DMS 273 (cell line): Measurements from ENCODE around the gene CLIP4.
"Not testable (repeated sequence)": the region's sequence is repeated elsewhere in the genome, so short reads cannot be mapped to it uniquely, and the experiment has no call there.

Experiments
- DNase-seq: peaks from one replicate; lab custom pipeline; 2025; ENCODE audit not compliant: unreplicated experiment; lab: John Stamatoyannopoulos, UW

Gene CLIP4

DNA sequence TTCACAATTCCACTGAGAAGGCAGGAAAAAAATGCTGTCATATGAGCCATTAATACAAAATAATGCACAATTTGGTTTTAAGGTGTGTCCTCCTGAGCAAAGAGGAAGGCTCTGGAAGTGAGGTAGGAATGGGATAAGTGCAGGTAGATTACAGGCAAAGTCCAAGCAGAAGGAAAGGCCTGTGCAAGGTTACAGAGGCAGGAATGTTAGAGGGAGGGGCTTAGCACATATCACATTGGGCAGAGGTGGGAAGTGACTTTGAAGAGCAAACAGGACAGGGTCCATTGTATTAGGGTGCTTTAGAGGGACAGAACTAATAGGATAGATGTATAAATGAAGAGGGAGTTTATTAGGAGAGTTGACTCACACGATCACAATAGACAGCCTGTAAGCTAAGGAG is 14.7 kb upstream of the CLIP4 start:
- no peak for DNase-seq

DNA sequence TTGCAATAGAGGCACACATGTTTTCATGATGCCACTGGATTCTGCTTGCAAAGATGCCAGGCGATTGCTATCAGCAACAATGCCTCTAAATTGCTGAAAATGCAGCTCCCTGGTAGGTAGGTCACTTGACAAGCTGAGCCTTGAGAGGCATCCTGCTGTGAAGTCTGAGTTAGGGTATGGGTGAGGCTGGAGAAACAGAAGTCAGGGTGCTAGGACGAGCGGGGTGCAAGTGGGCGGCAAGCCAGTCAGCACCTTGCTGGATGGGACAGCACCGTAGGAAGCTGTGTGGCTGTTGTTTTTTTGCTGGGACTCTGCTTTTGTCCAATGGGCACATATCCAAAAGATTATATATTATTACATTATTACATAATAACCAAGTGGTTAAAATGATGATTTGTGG is 10.5 kb upstream of the CLIP4 start:
- DNase-seq: no peak

DNA sequence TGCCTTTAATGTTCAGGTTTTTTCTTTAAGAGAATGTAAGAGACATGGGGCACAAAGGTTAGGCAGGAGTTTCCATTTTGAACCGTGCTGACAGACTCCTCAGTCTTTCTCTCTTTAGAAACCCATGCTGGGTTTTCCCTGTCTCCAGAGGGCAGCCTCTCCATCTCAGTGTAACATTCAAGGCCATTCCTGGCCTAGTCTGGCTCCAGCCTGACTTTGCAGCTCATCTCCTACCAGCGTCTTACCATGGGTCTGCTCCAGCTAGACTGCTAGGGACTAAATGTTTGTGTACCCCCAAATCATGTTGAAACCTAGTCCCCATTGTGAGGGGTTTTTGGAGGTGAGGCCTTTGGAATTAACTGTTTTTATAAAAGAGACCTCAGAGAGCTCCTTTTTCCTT is 9.8 kb upstream of the CLIP4 start:
- DNase-seq: peak; percentile 21

DNA sequence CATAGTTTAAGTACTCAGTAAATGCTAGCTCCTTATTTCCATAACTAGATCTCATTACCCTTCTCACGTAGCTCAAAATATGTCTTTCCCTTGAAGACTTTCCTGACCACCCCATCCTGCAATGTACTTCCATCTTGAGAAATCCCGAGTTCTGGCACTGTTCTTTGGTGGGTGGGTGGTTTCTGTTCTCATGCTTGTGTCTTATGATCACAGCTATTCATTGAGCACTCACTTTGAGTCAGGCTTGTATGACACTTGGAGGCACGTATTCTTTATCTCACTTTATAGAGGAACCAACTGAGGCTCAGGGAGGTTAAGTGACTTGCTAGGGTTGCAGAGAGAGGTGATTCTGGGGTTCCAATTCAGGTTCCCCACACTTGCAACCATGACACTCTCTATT is 9.0 kb upstream of the CLIP4 start:
- no peak for DNase-seq

DNA sequence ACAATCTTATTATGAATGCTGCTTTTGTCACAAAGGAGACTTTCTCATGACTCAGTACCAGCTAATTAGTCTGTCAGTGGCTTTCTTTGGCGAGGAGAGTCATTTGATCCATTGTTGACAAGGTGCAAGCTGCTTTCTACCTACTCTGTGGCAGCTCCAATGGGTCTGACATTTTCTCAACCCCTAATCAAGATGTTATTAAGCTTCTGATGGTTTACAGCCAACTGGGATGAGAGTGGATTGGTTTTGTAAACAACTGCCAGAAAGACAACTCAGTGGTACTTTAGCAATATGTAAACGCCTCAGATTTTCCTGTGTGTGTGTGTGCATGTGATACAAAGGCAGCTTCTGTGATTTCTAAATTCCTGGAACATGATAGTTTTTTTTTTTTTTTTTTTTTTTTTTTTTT is 8.2 kb upstream of the CLIP4 start:
- DNase-seq: peak; percentile 43

DNA sequence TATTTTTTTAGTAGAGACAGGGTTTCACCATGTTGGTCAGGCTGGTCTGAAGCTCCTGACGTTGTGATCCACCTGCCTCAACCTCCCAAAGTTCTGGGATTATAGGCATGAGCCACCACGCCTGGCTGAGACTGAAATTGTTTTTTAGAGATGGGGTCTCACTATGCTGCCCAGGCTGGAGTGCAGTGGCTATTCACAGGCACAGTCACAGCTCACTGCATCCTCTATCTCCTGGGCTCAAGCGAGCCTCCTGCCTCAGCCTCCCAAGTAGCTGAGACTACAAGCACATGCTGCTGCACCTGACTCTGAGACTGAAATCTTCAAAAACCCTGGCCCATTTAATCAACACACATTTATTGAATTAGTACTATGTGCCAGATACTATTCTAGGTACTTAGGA is 7.7 kb upstream of the CLIP4 start:
- not testable (repeated sequence) for DNase-seq

DNA sequence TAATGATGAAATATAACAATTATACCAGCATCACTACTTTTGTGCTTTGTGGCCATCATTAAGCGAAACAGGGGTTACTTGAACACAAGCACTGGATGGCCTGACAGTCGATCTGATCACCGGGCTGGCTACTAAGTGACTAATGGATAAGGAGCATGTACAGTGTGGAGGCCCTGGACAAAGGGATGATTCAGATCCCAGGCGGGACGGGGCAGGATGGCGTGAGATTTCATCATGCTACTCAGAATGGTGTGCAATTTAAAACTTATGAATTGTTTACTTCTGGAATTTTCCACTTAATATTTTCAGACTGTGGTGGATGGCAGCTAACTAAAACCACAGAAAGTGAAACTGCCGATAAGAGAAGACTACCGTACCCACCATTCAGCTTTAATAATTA is 7.0 kb upstream of the CLIP4 start:
- peak; percentile 11 for DNase-seq

DNA sequence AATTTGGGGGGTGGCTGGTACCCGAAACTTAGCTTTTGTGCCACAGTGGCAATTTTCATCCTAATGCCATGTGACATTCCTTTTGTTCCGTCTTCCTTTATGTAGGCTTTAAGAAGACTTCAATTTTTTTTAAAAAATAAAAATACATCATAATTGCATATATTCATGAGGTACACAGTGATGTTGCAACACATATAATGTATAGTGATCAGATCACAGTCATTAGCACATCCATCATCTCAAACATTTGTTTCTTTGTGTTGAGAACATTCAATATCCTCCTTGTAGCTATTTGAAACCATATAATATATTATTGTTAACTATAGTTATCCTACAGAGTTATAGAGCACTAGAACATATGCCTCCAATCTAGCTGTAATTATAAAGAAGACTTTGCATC is 6.0 kb upstream of the CLIP4 start:
- DNase-seq: no peak

DNA sequence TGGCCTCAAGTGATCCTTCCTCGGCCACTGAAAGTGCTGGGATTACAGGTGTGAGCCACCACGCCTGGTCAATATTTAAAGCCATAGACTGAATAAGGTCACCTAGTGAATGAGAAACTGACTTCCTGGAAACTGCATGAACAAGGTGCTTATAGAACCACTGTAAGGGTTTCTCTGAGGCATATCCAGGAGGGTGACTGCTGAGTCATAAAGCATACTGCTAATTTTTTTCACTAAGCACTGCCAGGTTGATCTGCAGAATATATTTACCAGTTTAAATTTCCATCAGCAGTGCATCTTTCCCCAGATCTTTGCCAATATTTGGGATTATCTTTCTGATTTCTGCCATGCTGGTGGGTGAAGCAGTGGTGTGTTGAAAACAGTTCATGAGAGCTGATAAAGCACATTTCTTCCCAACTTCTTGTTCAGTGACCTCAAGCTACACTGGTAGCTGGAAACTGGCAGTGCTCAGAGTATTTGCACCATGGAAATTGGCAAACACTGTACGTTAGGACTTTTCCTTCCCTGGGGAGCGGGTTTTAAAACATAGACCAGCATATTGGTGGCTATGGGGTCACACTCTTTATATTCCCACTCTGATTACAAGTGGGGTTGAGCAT is 4.2 kb upstream of the CLIP4 start:
- DNase-seq: no peak

DNA sequence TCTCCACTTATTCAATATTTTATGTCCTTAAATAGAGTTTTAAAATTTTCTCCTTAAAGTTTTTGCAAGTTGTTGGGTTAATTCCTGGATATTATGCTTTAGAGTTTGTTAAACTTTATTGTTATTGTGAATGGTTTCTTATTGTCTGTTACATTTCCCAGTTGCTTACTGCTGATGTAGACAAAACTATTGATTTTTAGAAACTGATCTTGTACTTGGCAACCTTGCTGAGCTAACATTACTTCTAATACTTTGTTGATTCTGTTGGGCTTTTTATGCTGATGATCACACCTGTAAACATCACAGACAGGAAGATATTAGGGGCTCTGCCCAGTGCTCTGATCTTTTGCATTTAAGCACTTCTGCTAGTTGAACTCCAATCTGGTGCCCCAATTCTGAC is 2.8 kb upstream of the CLIP4 start:
- no peak for DNase-seq

DNA sequence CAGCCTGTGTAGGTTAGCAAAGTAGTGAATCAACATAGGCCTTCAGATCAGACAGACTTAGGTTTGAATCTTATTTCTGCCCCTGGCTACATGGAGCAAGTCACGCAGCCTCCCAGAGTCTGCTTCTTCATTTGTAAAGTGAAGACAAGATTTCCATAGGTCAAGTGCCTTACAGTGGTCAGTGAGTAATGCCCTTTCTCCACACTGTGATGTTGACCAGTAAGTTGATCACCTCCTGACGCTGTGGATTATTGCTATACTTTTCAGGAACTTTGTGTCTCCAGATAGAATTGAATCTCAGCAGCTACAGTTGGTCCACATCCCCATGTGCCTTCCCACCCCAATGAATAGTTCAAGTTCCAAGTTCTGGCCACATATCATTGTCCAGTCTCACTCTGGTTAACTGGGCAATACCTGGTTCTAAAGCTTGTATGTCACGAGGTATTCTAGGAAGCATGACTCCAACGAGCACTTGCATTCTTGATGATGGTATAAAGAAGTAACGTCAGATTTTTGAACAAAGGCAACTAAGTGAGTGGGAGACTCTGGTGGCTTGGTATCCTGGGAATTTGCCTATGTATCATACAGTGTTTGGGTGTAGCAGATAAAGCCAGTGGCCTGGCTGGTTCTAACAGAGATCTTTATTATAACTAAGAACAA is 2.1 kb upstream of the CLIP4 start:
- DNase-seq: no peak

DNA sequence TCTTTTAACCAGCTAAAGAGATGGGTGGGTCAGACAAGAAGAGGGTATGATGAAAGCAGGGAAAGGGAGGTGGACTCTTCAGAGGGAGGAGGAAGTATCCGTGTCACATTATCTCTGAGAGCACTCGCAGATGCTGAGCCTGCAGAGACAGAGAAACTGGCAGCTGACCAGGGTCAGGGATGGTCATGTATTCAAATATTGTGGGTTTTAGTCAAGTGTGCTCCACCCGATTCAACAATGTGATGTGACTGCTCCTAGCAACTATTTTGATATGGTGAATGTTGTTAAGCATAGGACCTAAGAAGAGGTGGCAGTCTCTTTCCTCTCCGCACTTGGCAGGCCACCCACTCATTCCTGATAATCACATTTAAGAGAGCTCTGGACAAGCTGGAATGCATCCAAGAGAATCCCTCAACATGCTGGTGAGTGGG is 1.3 kb upstream of the CLIP4 start:
- no peak for DNase-seq

DNA sequence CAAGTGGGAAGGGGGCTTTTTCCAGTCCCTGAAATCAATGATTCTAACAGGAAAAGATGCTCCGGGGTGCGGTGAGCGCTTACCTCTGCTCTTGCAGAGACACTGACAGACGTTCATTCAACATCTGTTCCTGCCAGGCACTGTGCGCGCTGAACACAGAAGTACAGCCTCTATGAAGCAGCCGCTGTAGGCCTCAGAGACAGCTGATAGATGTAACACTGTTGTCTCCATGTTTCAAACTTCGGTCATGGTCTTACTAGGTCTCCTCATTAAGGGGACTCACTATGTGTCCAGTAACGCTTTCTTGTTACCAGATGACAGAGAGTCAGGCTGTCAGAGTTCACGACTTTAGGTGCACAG is 649 bp upstream of the CLIP4 start:
- peak; percentile 61 for DNase-seq

DNA sequence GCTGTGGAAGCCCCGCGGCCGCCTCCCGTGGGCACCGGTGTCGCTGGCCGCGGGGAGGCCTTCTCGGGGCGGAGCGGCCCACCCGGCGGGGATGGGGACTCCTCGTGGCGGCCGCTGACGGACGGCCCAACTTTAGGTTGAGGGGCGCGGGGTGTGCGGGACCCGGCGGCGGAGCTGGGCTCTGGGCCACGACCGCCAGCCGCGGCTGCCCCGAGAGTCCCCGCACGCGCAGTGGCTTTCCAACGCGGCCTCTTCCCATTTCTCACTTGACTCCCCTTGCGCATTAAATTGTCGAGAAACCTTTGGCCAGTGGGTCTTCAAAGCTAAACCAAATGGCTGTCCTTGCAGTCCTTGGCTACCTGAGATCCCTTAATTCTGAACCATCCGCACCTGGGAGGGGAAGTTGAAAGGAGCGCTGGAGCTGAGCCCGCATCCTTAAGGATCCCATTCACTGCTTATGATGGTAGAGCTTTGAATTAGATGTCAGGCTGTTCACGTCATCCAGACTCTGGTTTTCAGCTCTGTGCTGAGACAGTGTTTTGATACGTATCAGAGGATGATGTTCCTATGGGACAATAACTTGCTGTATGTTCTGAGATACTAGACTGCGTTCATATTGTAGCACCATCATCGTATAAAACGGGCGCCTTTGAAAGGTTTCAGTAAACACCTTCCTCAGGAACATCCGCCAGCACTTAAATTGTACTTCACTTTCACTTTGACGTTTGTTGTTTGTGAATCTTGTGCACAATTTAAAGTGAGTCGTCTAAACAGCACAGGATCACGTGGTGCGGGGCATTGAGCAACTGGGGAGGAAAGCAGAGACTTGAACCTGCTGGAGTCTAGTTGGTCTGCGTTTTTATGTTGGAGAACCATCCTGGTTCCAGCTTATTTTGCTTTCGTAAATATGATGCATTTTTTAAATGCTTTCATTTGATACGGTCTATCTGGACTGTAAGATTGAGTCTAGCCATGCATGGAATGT is 874 bp downstream of the CLIP4 start:
- DNase-seq: peak; percentile 76

DNA sequence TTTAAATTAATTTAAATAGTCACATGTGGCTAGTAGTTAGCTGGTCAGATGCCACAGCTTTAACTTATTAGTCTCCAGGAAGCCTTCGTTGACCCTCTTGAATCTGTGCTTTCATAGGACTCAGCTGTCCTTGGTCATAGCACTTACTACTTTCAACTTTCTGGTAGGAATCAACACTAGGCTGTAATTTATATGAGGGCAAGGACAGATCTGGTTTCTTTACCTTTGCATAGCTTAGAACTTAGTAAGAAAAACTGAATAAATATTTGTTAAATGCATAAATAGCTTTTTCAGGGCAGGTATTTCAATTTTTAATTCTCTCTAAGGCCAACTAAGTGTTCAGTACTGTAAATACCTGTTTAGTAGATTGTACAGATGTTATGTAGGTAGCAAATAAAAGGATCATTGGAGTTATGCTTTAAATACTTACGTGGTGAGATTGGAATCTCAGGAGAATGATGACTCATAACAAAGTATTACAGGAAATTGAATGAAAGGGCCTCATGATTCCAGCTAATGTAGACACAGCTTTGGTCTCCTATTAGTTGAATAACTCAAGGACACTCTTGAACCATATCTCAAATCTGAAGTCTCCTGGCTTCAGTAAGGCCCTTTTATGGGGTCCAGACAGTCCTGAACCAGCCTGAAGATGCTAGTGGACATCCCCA is 2.6 kb downstream of the CLIP4 start:
- peak; percentile 20 for DNase-seq

DNA sequence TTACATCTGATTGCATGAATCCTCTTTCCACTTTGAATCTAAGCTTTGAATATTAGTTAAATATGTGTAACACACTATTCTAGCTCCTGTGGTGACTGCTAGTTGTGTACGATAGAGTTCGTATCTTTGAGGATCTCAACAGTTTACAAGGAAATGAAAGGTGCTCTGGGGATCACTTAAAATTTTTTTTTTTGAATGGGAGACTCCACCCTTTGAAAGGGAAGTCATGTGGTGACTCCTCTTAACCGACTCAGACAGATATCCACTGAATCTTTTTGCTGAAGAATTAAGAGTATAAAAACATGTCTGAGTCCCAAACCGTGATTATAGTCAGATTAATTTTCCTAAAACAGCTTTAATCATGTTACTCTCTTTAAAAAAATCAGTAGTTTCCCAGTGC is 4.0 kb downstream of the CLIP4 start:
- DNase-seq: no peak

DNA sequence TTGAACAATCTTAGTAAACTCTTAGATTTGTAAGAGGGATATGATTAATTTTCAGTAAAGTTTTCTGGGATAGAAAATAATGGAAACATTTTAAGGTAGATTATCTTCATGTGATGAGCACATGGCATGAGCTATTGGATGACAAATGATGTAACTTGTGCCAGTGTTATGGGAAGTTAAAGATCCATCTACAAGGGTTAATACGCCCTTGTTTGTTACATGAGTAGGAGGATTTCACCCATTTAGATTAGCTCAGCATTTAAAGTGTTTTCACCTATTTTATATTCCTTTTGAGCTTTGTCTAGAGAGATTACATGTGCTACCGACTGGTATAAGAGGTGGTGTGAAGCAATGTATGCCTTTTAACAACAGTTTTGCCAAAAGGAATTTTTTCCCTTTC is 5.6 kb downstream of the CLIP4 start:
- DNase-seq: no peak

DNA sequence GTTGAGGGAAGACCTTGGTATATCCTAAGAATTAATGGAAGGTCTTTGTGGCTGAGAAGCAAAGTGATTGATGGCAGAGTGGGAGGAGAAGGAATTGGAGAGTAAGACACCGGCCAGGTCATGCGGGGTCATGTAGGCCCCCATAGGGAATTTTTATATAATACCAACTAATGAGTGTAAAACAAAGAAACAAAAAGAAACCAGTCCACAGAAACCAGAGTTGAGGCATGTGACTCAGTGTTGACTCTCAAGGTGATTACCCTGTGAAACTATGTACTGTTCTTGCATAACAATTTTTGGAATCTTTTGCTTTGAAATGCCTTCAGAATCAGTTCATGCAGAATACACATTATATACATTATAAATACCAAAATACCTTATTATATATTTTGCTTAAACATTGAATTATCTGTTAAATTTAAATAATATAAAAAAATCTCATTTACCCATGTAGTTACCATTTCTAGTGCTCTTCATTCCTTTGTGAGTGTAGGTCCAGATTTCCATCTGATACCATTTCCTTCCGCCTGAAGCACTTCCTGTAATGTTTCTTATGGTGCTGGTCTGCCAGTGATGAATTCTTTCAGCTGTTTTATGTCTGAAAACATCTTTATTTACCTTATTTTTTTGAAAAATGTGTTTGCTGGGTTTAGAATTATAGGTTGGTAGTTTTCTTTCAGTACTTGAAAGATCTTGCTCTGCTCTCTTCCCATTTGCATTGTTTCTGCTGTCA is 8.6 kb downstream of the CLIP4 start:
- DNase-seq: no peak

DNA sequence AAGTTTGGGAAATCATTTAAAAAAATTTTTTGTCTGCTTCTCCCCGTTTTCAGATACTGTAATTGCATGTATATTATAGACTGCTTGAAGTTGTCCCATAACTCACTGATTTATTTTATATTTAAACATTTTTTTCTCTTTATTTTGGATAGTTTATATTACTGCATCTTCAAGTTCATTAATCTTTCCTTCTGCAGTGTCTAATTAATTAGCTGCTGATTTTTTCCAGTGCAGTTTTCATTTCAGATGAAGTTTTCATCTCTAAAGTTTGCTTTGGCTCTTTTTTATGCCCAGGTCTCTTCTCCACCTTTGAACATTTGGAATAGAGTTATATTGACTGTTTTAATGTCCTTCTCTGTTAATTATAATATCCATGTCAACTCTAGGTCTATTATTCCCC is 9.3 kb downstream of the CLIP4 start:
- DNase-seq: no peak

DNA sequence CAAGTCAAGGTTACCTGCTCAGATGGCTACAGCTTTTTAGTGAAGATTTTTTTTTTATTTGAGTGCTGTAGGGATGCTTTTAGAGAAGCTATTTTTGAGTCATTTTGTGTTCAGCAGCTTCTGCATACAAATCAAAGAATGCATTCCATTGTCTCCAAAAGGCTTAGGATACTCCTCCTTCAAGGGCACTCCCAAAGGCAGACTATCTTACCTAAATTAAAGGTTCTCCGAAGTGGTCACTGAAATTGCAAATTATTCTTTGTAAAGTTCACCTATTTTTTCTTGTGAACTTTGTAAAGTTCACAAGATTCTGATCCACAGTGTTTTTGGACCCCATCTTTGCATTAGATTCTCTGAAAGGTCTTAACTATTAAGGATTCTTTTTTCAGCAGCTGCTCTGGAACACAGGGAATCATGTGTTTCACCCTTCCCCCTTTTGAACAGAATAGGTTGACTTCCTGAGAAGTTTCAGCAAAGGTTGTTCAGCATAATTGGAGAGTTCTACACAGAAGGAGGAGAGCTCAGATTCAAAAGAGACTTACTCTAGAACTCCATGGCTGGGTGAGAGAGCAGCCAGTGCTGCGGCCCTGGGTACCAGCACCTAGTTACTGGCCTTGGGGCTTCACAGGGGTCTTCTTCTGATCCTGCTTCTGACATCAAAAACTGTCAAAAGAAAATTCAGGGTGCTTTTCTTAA is 14.5 kb downstream of the CLIP4 start:
- DNase-seq: peak; percentile 33
